GM23338 (cell line): ENCODE results near the gene RAD51B. TPM values are rescaled to one million over a fixed set of nuclear protein-coding genes. Genes with fewer than 3 reads are reported as not detected.
"Not testable (repeated sequence)": the region's sequence is repeated elsewhere in the genome, so short reads cannot be mapped to it uniquely, and the experiment has no call there.

Experiments
- ATAC-seq: fragments of 200-7000 bp; cut with Tn5 transposase; 3 replicates; pipeline ENCODE4 v1.9.1; 2020
- DNase-seq: peaks from one replicate; pipeline ENCODE4 v3.0.0-alpha.2; 2015; ENCODE audit warnings: low spot score
- H2AFZ ChIP-seq: fragments of 200-600 bp; sonication (generic); 2 replicates; pipeline ENCODE4 v1.8.0; 2016; ENCODE audit warnings: antibody characterized with exemption, mild to moderate bottlenecking, moderate library complexity
- H3F3A ChIP-seq: fragments of 200-600 bp; sonication (generic); replicated peaks from 2 replicates; pipeline ENCODE4 v1.8.0; 2017; ENCODE audit warnings: antibody characterized with exemption, mixed run types, low read depth
- H3K27ac ChIP-seq: fragments of 200-600 bp; sonication (generic); 2 replicates; pipeline ENCODE4 v1.6.1; 2016; ENCODE audit warnings: low read depth
- H3K27me3 ChIP-seq: fragments of 200-600 bp; sonication (generic); 2 replicates; pipeline ENCODE4 v1.8.0; 2016; ENCODE audit warnings: mild to moderate bottlenecking, mixed run types, moderate library complexity; ENCODE audit not compliant: insufficient read depth
- H3K36me3 ChIP-seq: fragments of 200-600 bp; sonication (generic); 2 replicates; pipeline ENCODE4 v1.8.0; 2016; ENCODE audit warnings: mild to moderate bottlenecking; ENCODE audit not compliant: insufficient read depth
- H3K4me1 ChIP-seq: fragments of 200-600 bp; sonication (generic); 2 replicates; pipeline ENCODE4 v1.8.0; 2016; ENCODE audit warnings: mild to moderate bottlenecking, moderate library complexity; ENCODE audit not compliant: insufficient read depth
- H3K4me2 ChIP-seq: fragments of 200-600 bp; sonication (generic); 2 replicates; pipeline ENCODE4 v1.7.1; 2017; ENCODE audit warnings: mixed run types
- H3K4me3 ChIP-seq: fragments of 200-600 bp; sonication (generic); 2 replicates; pipeline ENCODE4 v1.6.1; 2016; ENCODE audit warnings: mixed run types
- H3K79me2 ChIP-seq: fragments of 200-600 bp; sonication (generic); replicated peaks from 2 replicates; pipeline ENCODE4 v1.8.0; 2017; ENCODE audit warnings: mild to moderate bottlenecking; ENCODE audit not compliant: insufficient read depth
- H3K9me2 ChIP-seq: fragments of 200-600 bp; sonication (generic); 2 replicates; pipeline ENCODE4 v1.8.0; 2017; ENCODE audit not compliant: insufficient read depth
- H4K20me1 ChIP-seq: fragments of 200-600 bp; sonication (generic); replicated peaks from 2 replicates; pipeline ENCODE4 v1.8.0; 2017; ENCODE audit warnings: mild to moderate bottlenecking; ENCODE audit not compliant: insufficient read depth
- H3K27ac Mint-ChIP-seq: 2 replicates; pipeline ENCODE4 v1.8.0; 2020; ENCODE audit warnings: inconsistent platforms, mild to moderate bottlenecking, moderate library complexity, mixed read lengths
- H3K27me3 Mint-ChIP-seq: 3 replicates; pipeline ENCODE4 v1.8.0; 2022; ENCODE audit warnings: low read depth, mild to moderate bottlenecking, moderate library complexity, mixed read lengths, inconsistent platforms; ENCODE audit not compliant: insufficient read depth, poor library complexity
- H3K36me3 Mint-ChIP-seq: 3 replicates; pipeline ENCODE4 v1.8.0; 2021; ENCODE audit warnings: low read depth, mild to moderate bottlenecking, inconsistent platforms, moderate library complexity, mixed read lengths
- H3K4me1 Mint-ChIP-seq: 3 replicates; pipeline ENCODE4 v1.8.0; 2020; ENCODE audit warnings: mild to moderate bottlenecking, inconsistent platforms, mixed read lengths
- H3K4me3 Mint-ChIP-seq: 3 replicates; pipeline ENCODE4 v1.8.0; 2021; ENCODE audit warnings: moderate library complexity, mild to moderate bottlenecking, inconsistent platforms, mixed read lengths
- H3K9me3 Mint-ChIP-seq: 3 replicates; pipeline ENCODE4 v1.8.0; 2020; ENCODE audit warnings: moderate library complexity, mild to moderate bottlenecking, inconsistent platforms, mixed read lengths
- EZH2 ChIP-seq: fragments of 200-600 bp; sonication (generic); IDR thresholded peaks from one replicate; pipeline ENCODE4 v1.8.0; 2017; ENCODE audit warnings: antibody characterized with exemption, mild to moderate bottlenecking, low read depth; ENCODE audit not compliant: unreplicated experiment
- EZH2phosphoT487 ChIP-seq: fragments of 200-600 bp; sonication (generic); IDR thresholded peaks from one replicate; pipeline ENCODE4 v1.8.1; 2018; ENCODE audit warnings: antibody characterized with exemption; ENCODE audit not compliant: unreplicated experiment
- JUNB ChIP-seq: IDR thresholded peaks from one replicate; pipeline ENCODE4 v1.6.1; 2016; ENCODE audit warnings: antibody characterized with exemption; ENCODE audit not compliant: unreplicated experiment
- NANOG ChIP-seq: IDR thresholded peaks from 2 replicates; pipeline ENCODE4 v1.6.1; 2016; ENCODE audit warnings: antibody characterized with exemption, borderline replicate concordance
- POLR2AphosphoS5 ChIP-seq: IDR thresholded peaks from 2 replicates; pipeline ENCODE4 v1.6.1; 2016; ENCODE audit warnings: antibody characterized with exemption, low read depth
- STAT1 ChIP-seq: IDR thresholded peaks from one replicate; pipeline ENCODE4 v1.6.1; 2016; ENCODE audit warnings: antibody characterized with exemption; ENCODE audit not compliant: unreplicated experiment
- ZNF114 ChIP-seq: fragments of 250-450 bp; sonication (Bioruptor Pico); IDR thresholded peaks from 2 replicates; pipeline ENCODE4 v1.5.0; 2020; ENCODE audit warnings: mild to moderate bottlenecking, moderate library complexity
- ZNF331 ChIP-seq: fragments of 250-450 bp; sonication (Bioruptor Pico); IDR thresholded peaks from 2 replicates; pipeline ENCODE4 v1.5.0; 2020; ENCODE audit warnings: low read depth, mild to moderate bottlenecking, moderate library complexity
- polyA plus RNA-seq: library from polyadenylated mRNA; unstranded; fragments of >200 nt; fragmentation: Nextera tagmentation; extraction: Ambion mirVana; gene quantifications from 2 replicates; pipeline ENCODE4 v1.2.1, GENCODE V29; 2016
- total RNA-seq: library from RNA; depleted of rRNA; stranded (reverse); fragments of >200 nt; shearing (Covaris generic); gene quantifications from 2 replicates; pipeline ENCODE4 v1.2.3, GENCODE V29; 2014
- TF ChIP-seq, protein P1 (sequence below): fragments of 250-450 bp; sonication (Bioruptor Pico); IDR thresholded peaks from 2 replicates; pipeline ENCODE4 v1.5.0; 2020; ENCODE audit warnings: mild to moderate bottlenecking, moderate library complexity
- TF ChIP-seq, protein P2 (sequence below): IDR thresholded peaks from 2 replicates; pipeline ENCODE4 v1.6.1; 2016; ENCODE audit warnings: antibody characterized with exemption
- TF ChIP-seq, protein P3 (sequence below): IDR thresholded peaks from one replicate; pipeline ENCODE4 v1.6.1; 2018; ENCODE audit warnings: antibody characterized with exemption; ENCODE audit not compliant: unreplicated experiment

The RAD51B gene
- total and polyA plus RNA-seq, 2 experiments from 2014 or later: 15.7 to 29.1 TPM

DNA sequence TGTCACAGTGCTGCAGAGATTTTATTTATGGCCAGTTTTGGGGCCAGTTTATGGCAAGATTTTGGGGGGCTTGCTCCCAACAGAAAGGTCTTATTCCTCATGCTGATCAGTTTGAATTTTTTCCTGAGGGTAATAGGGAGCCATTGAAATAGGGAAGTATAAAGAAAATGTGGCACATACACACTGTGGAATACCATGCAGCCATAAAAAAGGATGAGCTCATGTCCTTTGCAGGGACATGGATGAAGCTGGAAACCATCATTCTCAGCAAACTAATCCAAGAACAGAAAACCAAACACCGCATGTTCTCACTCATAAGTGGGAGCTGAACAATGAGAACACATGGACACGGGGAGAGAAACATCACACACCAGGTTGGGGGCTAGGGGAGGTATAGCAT, 483.4 kb downstream of the RAD51B start:
- not testable (repeated sequence) for DNase-seq, ATAC-seq, H3K4me1 ChIP-seq, H3F3A ChIP-seq, H3K27me3 Mint-ChIP-seq, H3K27ac Mint-ChIP-seq, H3K4me2 ChIP-seq, H3K9me2 ChIP-seq, H3K4me3 ChIP-seq, H4K20me1 ChIP-seq, H3K79me2 ChIP-seq, H2AFZ ChIP-seq, H3K27me3 ChIP-seq, H3K4me3 Mint-ChIP-seq, H3K27ac ChIP-seq
- Mint-ChIP-seq H3K4me1 (peaks cover 11% of the 10 kb centered on the region), H3K9me3 (peaks cover 40% of the 10 kb centered on the region), H3K36me3 (peaks cover 41% of the 10 kb centered on the region)
- H3K36me3 ChIP-seq: peaks cover 14% of the 10 kb centered on the region

DNA sequence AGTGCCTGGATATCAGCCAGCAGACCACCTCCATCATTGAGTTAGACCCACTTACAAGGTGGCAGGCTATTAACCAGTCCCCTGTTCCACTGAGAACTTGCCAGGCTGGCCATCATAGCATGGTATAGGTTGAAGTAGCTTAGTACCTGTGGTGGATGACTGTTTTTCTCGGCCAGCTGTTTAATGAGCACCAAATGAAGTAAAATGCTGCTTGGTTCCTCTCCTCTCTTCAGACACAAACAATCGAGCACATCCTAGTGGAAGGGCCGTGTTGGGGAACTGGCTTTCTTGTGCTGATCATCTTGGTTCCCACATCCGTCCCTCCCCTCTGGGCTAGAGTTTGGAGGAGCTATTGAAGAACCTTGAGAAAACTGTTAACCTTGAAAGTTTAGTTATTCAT, 486.2 kb downstream of the RAD51B start:
- peaks cover 24% of the 10 kb centered on the region for H3K36me3 Mint-ChIP-seq
- Histone ChIP-seq H3K27ac (no peak overlapping the region), H3F3A (no peaks in the 10 kb centered on the region), H3K9me2 (peaks cover 7% of the 10 kb centered on the region; the same call in 1 of the 2 replicates), H3K4me2 (no peak overlapping the region), H3K36me3 (peaks cover 14% of the 10 kb centered on the region), H2AFZ (no peak overlapping the region), H4K20me1 (no peaks in the 10 kb centered on the region), H3K4me3 (no peak overlapping the region), H3K27me3 (no peaks in the 10 kb centered on the region), H3K79me2 (no peaks in the 10 kb centered on the region), H3K4me1 (no peaks in the 10 kb centered on the region)
- peaks cover 25% of the 10 kb centered on the region for H3K9me3 Mint-ChIP-seq
- H3K4me1 Mint-ChIP-seq: peaks cover 10% of the 10 kb centered on the region; the same call in 2 of the 3 replicates
- no peak for ATAC-seq
- no peak for DNase-seq
- H3K27me3 Mint-ChIP-seq: no peaks in the 10 kb centered on the region
- H3K4me3 Mint-ChIP-seq: no peak overlapping the region
- H3K27ac Mint-ChIP-seq: no peak overlapping the region
- no peak for TF ChIP-seq POLR2AphosphoS5
- TF ChIP-seq ZNF114 (CRISPR knock-in tag): no peak
- TF ChIP-seq STAT1: no peak
- TF ChIP-seq, protein P1, sequence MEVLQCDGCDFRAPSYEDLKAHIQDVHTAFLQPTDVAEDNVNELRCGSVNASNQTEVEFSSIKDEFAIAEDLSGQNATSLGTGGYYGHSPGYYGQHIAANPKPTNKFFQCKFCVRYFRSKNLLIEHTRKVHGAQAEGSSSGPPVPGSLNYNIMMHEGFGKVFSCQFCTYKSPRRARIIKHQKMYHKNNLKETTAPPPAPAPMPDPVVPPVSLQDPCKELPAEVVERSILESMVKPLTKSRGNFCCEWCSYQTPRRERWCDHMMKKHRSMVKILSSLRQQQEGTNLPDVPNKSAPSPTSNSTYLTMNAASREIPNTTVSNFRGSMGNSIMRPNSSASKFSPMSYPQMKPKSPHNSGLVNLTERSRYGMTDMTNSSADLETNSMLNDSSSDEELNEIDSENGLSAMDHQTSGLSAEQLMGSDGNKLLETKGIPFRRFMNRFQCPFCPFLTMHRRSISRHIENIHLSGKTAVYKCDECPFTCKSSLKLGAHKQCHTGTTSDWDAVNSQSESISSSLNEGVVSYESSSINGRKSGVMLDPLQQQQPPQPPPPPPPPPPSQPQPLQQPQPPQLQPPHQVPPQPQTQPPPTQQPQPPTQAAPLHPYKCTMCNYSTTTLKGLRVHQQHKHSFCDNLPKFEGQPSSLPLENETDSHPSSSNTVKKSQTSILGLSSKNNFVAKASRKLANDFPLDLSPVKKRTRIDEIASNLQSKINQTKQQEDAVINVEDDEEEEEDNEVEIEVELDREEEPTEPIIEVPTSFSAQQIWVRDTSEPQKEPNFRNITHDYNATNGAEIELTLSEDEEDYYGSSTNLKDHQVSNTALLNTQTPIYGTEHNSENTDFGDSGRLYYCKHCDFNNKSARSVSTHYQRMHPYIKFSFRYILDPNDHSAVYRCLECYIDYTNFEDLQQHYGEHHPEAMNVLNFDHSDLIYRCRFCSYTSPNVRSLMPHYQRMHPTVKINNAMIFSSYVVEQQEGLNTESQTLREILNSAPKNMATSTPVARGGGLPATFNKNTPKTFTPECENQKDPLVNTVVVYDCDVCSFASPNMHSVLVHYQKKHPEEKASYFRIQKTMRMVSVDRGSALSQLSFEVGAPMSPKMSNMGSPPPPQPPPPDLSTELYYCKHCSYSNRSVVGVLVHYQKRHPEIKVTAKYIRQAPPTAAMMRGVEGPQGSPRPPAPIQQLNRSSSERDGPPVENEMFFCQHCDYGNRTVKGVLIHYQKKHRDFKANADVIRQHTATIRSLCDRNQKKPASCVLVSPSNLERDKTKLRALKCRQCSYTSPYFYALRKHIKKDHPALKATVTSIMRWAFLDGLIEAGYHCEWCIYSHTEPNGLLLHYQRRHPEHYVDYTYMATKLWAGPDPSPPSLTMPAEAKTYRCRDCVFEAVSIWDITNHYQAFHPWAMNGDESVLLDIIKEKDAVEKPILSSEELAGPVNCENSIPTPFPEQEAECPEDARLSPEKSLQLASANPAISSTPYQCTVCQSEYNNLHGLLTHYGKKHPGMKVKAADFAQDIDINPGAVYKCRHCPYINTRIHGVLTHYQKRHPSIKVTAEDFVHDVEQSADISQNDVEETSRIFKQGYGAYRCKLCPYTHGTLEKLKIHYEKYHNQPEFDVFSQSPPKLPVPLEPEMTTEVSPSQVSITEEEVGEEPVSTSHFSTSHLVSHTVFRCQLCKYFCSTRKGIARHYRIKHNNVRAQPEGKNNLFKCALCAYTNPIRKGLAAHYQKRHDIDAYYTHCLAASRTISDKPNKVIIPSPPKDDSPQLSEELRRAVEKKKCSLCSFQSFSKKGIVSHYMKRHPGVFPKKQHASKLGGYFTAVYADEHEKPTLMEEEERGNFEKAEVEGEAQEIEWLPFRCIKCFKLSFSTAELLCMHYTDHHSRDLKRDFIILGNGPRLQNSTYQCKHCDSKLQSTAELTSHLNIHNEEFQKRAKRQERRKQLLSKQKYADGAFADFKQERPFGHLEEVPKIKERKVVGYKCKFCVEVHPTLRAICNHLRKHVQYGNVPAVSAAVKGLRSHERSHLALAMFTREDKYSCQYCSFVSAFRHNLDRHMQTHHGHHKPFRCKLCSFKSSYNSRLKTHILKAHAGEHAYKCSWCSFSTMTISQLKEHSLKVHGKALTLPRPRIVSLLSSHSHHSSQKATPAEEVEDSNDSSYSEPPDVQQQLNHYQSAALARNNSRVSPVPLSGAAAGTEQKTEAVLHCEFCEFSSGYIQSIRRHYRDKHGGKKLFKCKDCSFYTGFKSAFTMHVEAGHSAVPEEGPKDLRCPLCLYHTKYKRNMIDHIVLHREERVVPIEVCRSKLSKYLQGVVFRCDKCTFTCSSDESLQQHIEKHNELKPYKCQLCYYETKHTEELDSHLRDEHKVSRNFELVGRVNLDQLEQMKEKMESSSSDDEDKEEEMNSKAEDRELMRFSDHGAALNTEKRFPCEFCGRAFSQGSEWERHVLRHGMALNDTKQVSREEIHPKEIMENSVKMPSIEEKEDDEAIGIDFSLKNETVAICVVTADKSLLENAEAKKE (CRISPR knock-in tag): no peak
- TF ChIP-seq, protein P2, sequence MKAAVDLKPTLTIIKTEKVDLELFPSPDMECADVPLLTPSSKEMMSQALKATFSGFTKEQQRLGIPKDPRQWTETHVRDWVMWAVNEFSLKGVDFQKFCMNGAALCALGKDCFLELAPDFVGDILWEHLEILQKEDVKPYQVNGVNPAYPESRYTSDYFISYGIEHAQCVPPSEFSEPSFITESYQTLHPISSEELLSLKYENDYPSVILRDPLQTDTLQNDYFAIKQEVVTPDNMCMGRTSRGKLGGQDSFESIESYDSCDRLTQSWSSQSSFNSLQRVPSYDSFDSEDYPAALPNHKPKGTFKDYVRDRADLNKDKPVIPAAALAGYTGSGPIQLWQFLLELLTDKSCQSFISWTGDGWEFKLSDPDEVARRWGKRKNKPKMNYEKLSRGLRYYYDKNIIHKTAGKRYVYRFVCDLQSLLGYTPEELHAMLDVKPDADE: no peak
- TF ChIP-seq EZH2: no peak
- TF ChIP-seq JUNB: no peak
- no peak for TF ChIP-seq EZH2phosphoT487
- no peak for TF ChIP-seq ZNF331 (CRISPR knock-in tag)
- no peak for TF ChIP-seq NANOG
- TF ChIP-seq, protein P3, sequence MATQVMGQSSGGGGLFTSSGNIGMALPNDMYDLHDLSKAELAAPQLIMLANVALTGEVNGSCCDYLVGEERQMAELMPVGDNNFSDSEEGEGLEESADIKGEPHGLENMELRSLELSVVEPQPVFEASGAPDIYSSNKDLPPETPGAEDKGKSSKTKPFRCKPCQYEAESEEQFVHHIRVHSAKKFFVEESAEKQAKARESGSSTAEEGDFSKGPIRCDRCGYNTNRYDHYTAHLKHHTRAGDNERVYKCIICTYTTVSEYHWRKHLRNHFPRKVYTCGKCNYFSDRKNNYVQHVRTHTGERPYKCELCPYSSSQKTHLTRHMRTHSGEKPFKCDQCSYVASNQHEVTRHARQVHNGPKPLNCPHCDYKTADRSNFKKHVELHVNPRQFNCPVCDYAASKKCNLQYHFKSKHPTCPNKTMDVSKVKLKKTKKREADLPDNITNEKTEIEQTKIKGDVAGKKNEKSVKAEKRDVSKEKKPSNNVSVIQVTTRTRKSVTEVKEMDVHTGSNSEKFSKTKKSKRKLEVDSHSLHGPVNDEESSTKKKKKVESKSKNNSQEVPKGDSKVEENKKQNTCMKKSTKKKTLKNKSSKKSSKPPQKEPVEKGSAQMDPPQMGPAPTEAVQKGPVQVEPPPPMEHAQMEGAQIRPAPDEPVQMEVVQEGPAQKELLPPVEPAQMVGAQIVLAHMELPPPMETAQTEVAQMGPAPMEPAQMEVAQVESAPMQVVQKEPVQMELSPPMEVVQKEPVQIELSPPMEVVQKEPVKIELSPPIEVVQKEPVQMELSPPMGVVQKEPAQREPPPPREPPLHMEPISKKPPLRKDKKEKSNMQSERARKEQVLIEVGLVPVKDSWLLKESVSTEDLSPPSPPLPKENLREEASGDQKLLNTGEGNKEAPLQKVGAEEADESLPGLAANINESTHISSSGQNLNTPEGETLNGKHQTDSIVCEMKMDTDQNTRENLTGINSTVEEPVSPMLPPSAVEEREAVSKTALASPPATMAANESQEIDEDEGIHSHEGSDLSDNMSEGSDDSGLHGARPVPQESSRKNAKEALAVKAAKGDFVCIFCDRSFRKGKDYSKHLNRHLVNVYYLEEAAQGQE: no peak
